Measurements from ENCODE around the gene RBM38.
"Not testable (repeated sequence)": the region's sequence is repeated elsewhere in the genome, so short reads cannot be mapped to it uniquely, and the experiment has no call there.

Gene RBM38

GRCh38 chr20:57390604-57391438 lies at the start of gene RBM38:
TSS of gene RBM38 (plus strand) at chr20:57391396. CDS start at chr20:57391582, 186 bp downstream.
- peak; percentile 66 to 78 for DNase-seq (ENCODE audit: low read depth in 2 of 2)

GRCh38 chr20:57341663-57342062 lies 49.5 kb upstream of the RBM38 start:
- DNase-seq (ENCODE audit: low read depth in 2 of 2) = no peak

- DNase-seq (ENCODE audit: low read depth in 2 of 2) = no peak
Measured at GRCh38 chr20:57342829-57343228, 48.4 kb upstream of the RBM38 start.

GRCh38 chr20:57346477-57346876 lies 44.7 kb upstream of the RBM38 start:
- peak; percentile 35 to 71 for DNase-seq (ENCODE audit: low read depth in 2 of 2)

- DNase-seq (ENCODE audit: low read depth in 2 of 2) = no peak
Measured at GRCh38 chr20:57347393-57347792, 43.8 kb upstream of the RBM38 start.

- not testable (repeated sequence) for DNase-seq (ENCODE audit: low read depth in 2 of 2)
Measured at GRCh38 chr20:57348200-57348921, 42.8 kb upstream of the RBM38 start.

- DNase-seq (ENCODE audit: low read depth in 2 of 2) = not testable (repeated sequence)
Measured at GRCh38 chr20:57348922-57349574, 42.1 kb upstream of the RBM38 start.

GRCh38 chr20:57350081-57350710 lies 41.0 kb upstream of the RBM38 start:
- no peak for DNase-seq (ENCODE audit: low read depth in 2 of 2)

- not testable (repeated sequence) for DNase-seq (ENCODE audit: low read depth in 2 of 2)
Measured at GRCh38 chr20:57350726-57351041, 40.5 kb upstream of the RBM38 start.

- peak; percentile 81 to 86 for DNase-seq (ENCODE audit: low read depth in 2 of 2)
Measured at GRCh38 chr20:57351042-57351783, 40.0 kb upstream of the RBM38 start, which contains the start of gene RAE1. TSS of gene RAE1 (plus strand) at chr20:57351255. CDS start at chr20:57354039, 2,784 bp downstream.

GRCh38 chr20:57352305-57352704 lies 38.9 kb upstream of the RBM38 start:
- no peak for DNase-seq (ENCODE audit: low read depth in 2 of 2)

- no peak for DNase-seq (ENCODE audit: low read depth in 2 of 2)
Measured at GRCh38 chr20:57353351-57353750, 37.8 kb upstream of the RBM38 start.

GRCh38 chr20:57361517-57361916 lies 29.7 kb upstream of the RBM38 start:
- no peak for DNase-seq (ENCODE audit: low read depth in 2 of 2)

- DNase-seq (ENCODE audit: low read depth in 2 of 2) = no peak
Measured at GRCh38 chr20:57364451-57364850, 26.7 kb upstream of the RBM38 start.

GRCh38 chr20:57369596-57369995 lies 21.6 kb upstream of the RBM38 start:
- no peak for DNase-seq (ENCODE audit: low read depth in 2 of 2)

GRCh38 chr20:57370316-57370715 lies 20.9 kb upstream of the RBM38 start:
- no peak for DNase-seq (ENCODE audit: low read depth in 2 of 2)

GRCh38 chr20:57371363-57371762 lies 19.8 kb upstream of the RBM38 start:
- DNase-seq (ENCODE audit: low read depth in 2 of 2) = no peak

GRCh38 chr20:57372157-57372556 lies 19.0 kb upstream of the RBM38 start:
- DNase-seq (ENCODE audit: low read depth in 2 of 2) = no peak

- DNase-seq (ENCODE audit: low read depth in 2 of 2) = no peak
Measured at GRCh38 chr20:57372581-57373350, 18.4 kb upstream of the RBM38 start.

- no peak for DNase-seq (ENCODE audit: low read depth in 2 of 2)
Measured at GRCh38 chr20:57374343-57374930, 16.8 kb upstream of the RBM38 start.

Measured in stimulated activated CD4-positive, alpha-beta T cell treated with anti-CD3 and anti-CD28 coated beads, Interleukin-12 subunit alpha, Interleukin-12 subunit beta, amount 100 ng/mL, for 24 hours (primary cell).